Activated CD8-positive, alpha-beta T cell treated with anti-CD3 and anti-CD28 coated beads for 36 hours (primary cell): ENCODE measurements around the gene SFT2D2. TPM values are rescaled to one million over a fixed set of nuclear protein-coding genes. Genes with fewer than 3 reads are reported as not detected.

ENCODE experiments used
- ATAC-seq: fragments of 200-7000 bp; cut with Tn5 transposase; one replicate; pipeline ENCODE4 v1.10.0; 2021; ENCODE audit warnings: mild to moderate bottlenecking, moderate library complexity
- CTCF ChIA-PET: fragments of 350-600 bp; sonication (Branson Sonifier 250); formaldehyde crosslinking; loops from one replicate; lab custom pipeline; 2021; ENCODE audit warnings: antibody characterized with exemption; lab: Charles Lee
- POLR2A ChIA-PET: fragments of 350-600 bp; sonication (Branson Sonifier 250); formaldehyde crosslinking; loops from one replicate; lab custom pipeline; 2021; ENCODE audit warnings: antibody characterized with exemption; lab: Charles Lee
- DNase-seq: peaks from one replicate; pipeline ENCODE4 v3.0.0-alpha.2; 2020
- H3K27ac Mint-ChIP-seq: one replicate; pipeline ENCODE4 v1.8.0; 2021; ENCODE audit warnings: mild to moderate bottlenecking, mixed read lengths
- H3K27me3 Mint-ChIP-seq: one replicate; pipeline ENCODE4 v1.8.0; 2021; ENCODE audit warnings: mixed read lengths
- H3K36me3 Mint-ChIP-seq: one replicate; pipeline ENCODE4 v1.8.0; 2021; ENCODE audit warnings: low read depth, mixed read lengths
- H3K4me1 Mint-ChIP-seq: one replicate; pipeline ENCODE4 v1.8.0; 2021; ENCODE audit warnings: low read depth, mixed read lengths
- H3K4me3 Mint-ChIP-seq: one replicate; pipeline ENCODE4 v1.8.0; 2021; ENCODE audit warnings: mild to moderate bottlenecking, moderate library complexity, mixed read lengths
- H3K9me3 Mint-ChIP-seq: one replicate; pipeline ENCODE4 v1.8.0; 2021; ENCODE audit warnings: mixed read lengths
- CTCF ChIP-seq: fragments of 200-600 bp; IDR thresholded peaks from one replicate; pipeline ENCODE4 v1.8.0; 2022; ENCODE audit warnings: antibody characterized with exemption, mild to moderate bottlenecking
- intact Hi-C: fragments of 100-400 bp; cut with micrococcal nuclease; formaldehyde crosslinking; loops from one replicate; pipeline ENCODE4 v1.10.0; 2022
- total RNA-seq, 2 experiments: library from RNA; stranded (reverse); gene quantifications; one replicate each; pipeline ENCODE4 v1.2.3, GENCODE V29; 2021

The SFT2D2 gene
- total RNA-seq, 2 experiments from 2014 or later: 30.8 to 31.4 TPM

GRCh38 chr1:168245042-168245441, 19.2 kb downstream of the SFT2D2 start:
- intact Hi-C loops: no loop called here
- no peaks in the 10 kb centered on the region for H3K27me3 Mint-ChIP-seq
- H3K9me3 Mint-ChIP-seq: no peaks in the 10 kb centered on the region
- H3K36me3 Mint-ChIP-seq: peaks cover 70% of the 10 kb centered on the region
- H3K4me1 Mint-ChIP-seq: peaks cover 30% of the 10 kb centered on the region
- ChIA-PET CTCF (interaction anchor here (2.2 kb wide), 1 partner anchor 10 kb away, joined by 15 read pairs; no protein-coding TSS in a partner anchor), POLR2A (interaction anchor here (1.1 kb wide), 1 partner anchor 17 kb away, joined by 3 read pairs; no protein-coding TSS in a partner anchor)
- ATAC-seq (no peak), DNase-seq (no peak)
- H3K4me3 Mint-ChIP-seq: no peak overlapping the region
- no peak overlapping the region for H3K27ac Mint-ChIP-seq
- no peak for TF ChIP-seq CTCF

DNA sequence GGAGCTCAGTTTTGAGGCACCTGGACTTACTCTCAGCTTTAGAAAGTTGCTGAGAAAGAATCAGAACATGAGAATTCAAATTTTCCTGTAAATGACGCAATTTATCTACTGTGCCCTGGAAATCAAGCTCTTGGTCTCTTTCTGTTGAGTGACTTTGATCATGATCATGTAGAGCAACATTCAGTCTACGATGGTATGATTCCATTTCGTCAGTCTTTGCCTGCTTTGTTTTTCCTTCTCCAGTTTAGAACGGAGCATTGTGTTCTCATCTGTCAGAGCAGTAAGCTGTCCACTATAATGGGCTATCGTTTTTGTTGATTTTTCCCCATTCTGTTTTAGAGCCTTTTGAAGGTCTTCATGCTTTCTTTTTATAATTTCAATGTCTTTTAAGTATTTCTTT, 20.7 kb downstream of the SFT2D2 start:
- TF ChIP-seq CTCF: no peak
- H3K27me3 Mint-ChIP-seq: no peaks in the 10 kb centered on the region
- ATAC-seq (no peak), DNase-seq (no peak)
- ChIA-PET CTCF (interaction anchor here (0.9 to 2.2 kb wide), 3 partner anchors 11 to 34 kb away, joined by 3 to 15 read pairs (median 3); partner anchors contain the start of gene TBX19), POLR2A (no interaction called here)
- H3K4me1 Mint-ChIP-seq: peaks cover 33% of the 10 kb centered on the region
- H3K9me3 Mint-ChIP-seq: no peaks in the 10 kb centered on the region
- H3K27ac Mint-ChIP-seq: no peak overlapping the region
- peaks cover 70% of the 10 kb centered on the region for H3K36me3 Mint-ChIP-seq
- no peak overlapping the region for H3K4me3 Mint-ChIP-seq
- intact Hi-C loops: no loop called here

- no peaks in the 10 kb centered on the region for H3K27me3 Mint-ChIP-seq
- no peak overlapping the region for H3K27ac Mint-ChIP-seq
- H3K4me1 Mint-ChIP-seq: peaks cover 18% of the 10 kb centered on the region
- intact Hi-C loops: no loop called here
- no peak for DNase-seq
- H3K9me3 Mint-ChIP-seq: peaks cover 14% of the 10 kb centered on the region
- CTCF ChIA-PET: interaction anchor here (0.9 to 1.3 kb wide), 2 partner anchors 17 to 18 kb away, joined by 3 to 4 read pairs; no protein-coding TSS in a partner anchor
- TF ChIP-seq CTCF: no peak
- no peak for ATAC-seq
- H3K4me3 Mint-ChIP-seq: no peak overlapping the region
- POLR2A ChIA-PET: interaction anchor here (0.7 kb wide), 1 partner anchor 24 kb away, joined by 6 read pairs; no protein-coding TSS in a partner anchor
- H3K36me3 Mint-ChIP-seq: peaks cover 68% of the 10 kb centered on the region
These were observed 26.5 kb downstream of the SFT2D2 start for GRCh38 chr1:168252204-168252733.

DNA sequence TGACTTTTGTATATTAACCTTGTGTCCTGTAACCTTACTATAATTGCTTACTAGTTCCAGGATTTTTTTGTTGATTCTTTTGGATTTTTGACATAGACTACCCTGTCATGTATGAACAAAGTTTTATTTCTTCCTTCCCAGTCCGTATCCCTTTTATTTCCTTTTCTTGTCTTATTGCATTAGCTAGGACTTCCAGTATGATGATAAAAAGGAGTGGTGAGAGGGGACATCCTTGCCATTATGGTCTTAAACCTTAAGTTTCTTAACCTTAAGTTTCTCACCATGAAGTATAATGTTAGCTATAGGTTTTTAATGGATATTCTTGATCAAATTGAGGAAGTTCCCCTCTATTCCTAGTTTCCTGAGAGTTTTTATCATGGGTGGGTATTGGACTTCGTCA, 30.4 kb downstream of the SFT2D2 start:
- intact Hi-C loops: no loop called here
- Mint-ChIP-seq H3K4me3 (no peak overlapping the region), H3K27me3 (no peaks in the 10 kb centered on the region), H3K36me3 (peaks cover 42% of the 10 kb centered on the region), H3K4me1 (peaks cover 22% of the 10 kb centered on the region), H3K27ac (no peak overlapping the region), H3K9me3 (peaks cover 14% of the 10 kb centered on the region)
- TF ChIP-seq CTCF: no peak
- no peak for ATAC-seq
- ChIA-PET POLR2A (no interaction called here), CTCF (interaction anchor here (2.2 kb wide), 1 partner anchor 21 kb away, joined by 11 read pairs; no protein-coding TSS in a partner anchor)
- DNase-seq: no peak

- no peak for TF ChIP-seq CTCF
- Mint-ChIP-seq H3K4me3 (no peak overlapping the region), H3K36me3 (peaks cover 41% of the 10 kb centered on the region), H3K27me3 (no peaks in the 10 kb centered on the region), H3K4me1 (peaks cover 22% of the 10 kb centered on the region), H3K9me3 (peaks cover 14% of the 10 kb centered on the region), H3K27ac (no peak overlapping the region)
- ATAC-seq (no peak), DNase-seq (no peak)
- intact Hi-C loops: no loop called here
- CTCF ChIA-PET: interaction anchor here (1.2 kb wide), 1 partner anchor 22 kb away, joined by 4 read pairs; no protein-coding TSS in a partner anchor
- POLR2A ChIA-PET: no interaction called here
These were observed 31.6 kb downstream of the SFT2D2 start for GRCh38 chr1:168257397-168257796.
